Measurements from ENCODE around the gene ZMYM4.
"Not testable (repeated sequence)": the region's sequence is repeated elsewhere in the genome, so short reads cannot be mapped to it uniquely, and the experiment has no call there.

Gene ZMYM4

DNA sequence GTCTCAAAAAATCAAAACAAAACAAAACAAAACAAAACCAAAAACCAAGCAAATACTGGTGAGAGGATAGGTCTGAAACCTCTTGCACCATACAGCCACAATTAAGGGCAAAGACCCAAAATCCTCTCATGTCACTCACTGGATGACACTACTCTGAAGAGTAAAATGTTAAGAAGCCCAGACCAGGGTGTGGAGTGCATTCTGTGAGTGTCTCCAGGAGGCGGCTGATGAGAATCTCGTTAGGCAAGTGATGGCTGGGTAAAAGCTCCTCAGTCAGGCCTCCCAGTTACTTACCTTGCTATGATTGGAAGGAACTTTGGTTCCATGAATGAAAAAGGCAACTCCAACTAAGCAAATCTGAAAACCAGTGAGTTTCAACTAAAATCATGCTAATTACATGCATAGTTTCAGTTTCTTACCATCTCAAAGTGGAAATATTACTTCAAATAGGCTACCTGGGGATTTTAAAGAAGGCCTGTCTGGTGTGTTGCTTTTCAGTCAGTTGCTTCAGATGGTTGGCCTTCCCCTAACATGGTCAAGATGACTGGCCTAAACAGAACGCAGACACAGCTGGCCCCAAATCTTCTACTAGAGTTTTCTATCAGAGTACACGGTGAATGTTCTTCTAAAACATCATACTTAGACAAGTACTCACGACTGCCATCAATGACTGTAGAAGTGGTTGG is 193.6 kb downstream of the ZMYM4 start:
- DNase-seq: no peak

DNA sequence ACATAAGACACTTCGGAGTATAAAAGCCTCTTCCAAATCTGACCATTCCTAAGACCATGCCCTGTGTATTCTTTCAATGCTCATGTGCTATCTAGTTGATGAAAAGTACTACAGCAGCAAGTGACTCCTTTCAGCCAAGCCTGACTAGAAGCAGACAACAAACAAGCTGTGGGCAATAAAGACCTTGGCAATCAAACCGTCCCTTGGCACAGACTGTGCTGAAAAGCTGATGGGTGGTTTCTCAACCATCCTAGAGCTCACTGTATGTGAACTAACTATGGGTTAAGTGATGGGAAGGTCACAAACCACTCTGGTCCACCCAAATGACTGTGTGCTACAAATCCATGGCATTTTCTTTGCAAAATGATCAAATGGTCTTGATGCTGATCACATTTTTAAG is 194.7 kb downstream of the ZMYM4 start:
- no peak for DNase-seq

DNA sequence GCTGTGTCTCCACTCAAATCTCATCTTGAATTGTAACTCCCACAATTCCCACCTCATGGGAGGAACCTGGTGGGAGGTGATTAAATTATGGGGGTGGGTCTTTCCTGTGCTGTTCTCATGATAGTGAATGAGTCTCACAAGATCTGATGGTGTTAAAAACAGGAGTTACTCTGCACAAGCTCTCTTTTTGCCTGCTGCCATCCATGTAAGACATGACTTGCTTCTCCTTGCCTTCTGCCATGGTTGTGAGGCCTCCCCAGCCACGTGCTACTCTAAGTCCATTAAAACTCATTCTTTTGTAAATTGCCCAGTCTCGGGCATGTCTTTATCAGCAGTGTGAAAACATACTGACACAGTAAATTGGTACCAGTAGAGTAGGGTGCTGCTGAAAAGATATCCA is 195.2 kb downstream of the ZMYM4 start:
- not testable (repeated sequence) for DNase-seq

DNA sequence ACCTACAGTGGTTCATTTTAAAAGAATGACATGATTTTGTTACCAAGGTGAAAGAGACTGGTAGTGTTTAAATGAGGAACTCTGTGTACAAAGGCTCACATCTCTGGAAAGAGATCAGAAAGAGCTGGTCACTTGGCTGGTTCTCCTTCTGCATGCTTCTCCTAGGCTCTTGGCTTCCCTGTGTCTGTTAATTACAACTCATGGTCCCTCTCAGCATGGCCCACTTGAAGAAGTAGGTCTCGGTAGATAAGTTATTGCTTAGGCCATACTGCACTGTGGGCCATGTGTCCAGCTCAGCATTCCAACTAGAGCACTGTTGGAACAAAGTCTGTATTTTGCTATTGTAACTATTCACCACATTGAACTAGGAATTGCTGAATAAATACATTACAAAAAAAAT is 197.6 kb downstream of the ZMYM4 start:
- no peak for DNase-seq

DNA sequence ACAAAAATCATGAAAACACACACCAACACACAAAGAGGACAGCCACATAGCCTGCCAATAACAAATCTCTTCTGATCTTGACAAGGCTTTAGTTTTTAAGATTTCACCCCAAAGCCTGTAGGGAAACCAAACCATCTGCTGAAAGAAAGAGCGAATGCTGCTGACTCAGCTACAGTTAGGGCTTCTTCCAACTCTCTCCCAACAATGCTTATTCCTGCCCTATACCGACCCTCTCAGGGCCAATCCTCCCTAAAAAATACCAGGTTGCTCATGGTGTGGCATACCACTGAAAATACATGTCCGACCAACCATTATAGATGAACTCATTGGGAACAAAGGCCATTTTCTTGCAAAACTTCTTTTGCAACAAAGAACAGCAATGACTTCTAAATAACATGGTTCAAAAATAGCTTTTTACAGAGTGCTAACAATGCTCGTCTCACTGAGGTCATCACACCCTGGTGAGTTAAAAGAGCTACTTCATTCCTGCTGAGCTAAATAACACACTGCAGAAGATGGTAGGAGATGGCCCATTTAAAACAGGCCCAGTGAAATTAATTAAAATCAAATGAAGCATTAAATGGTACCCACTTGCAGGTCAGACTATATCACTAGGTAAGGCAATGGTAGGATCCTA is 202.6 kb downstream of the ZMYM4 start:
- DNase-seq: no peak
